Measurements from ENCODE around the gene PLEKHJ1. TPM values are rescaled to one million over a fixed set of nuclear protein-coding genes. Genes with fewer than 3 reads are reported as not detected.

The PLEKHJ1 gene
- total and polyA plus RNA-seq, 9 of the 15 experiments (the other 6 are each of a cell fraction or from before 2014, with no cell fraction given) = 1.5 to 188 (median 63.9) TPM

- TF ChIP-seq E2F4 (CRISPR knock-in tag; IDR thresholded peaks at IDR 0.05; ENCODE audit: low read depth) = no peak
- TF ChIP-seq NUFIP1 (IDR thresholded peaks at IDR 0.05; ENCODE audit: partially characterized antibody) = no peak
- no peak for TF ChIP-seq RBM25 (IDR thresholded peaks at IDR 0.05; ENCODE audit: low read depth, low read length, severe bottlenecking)
- TF ChIP-seq CCAR2 (IDR thresholded peaks at IDR 0.05; ENCODE audit: low read depth, low read length) = no peak
- no peak for TF ChIP-seq ETV5 (CRISPR knock-in tag; IDR thresholded peaks at IDR 0.05; ENCODE audit: low read depth)
- TF ChIP-seq SIX5 (IDR thresholded peaks at IDR 0.05; ENCODE audit: borderline replicate concordance in 1 of 2, insufficient read depth in 1 of 2, low read depth in 1 of 2, low read length in 2 of 2) = no peak
- TF ChIP-seq HMGN3 (IDR thresholded peaks at IDR 0.05; ENCODE audit: borderline replicate concordance, extremely low read depth, insufficient read length, low read depth, low read length) = peak; percentile 8
- TF ChIP-seq EGR1 (conservative IDR thresholded peaks at IDR 0.05) = no peak
- TF ChIP-seq, protein P1, sequence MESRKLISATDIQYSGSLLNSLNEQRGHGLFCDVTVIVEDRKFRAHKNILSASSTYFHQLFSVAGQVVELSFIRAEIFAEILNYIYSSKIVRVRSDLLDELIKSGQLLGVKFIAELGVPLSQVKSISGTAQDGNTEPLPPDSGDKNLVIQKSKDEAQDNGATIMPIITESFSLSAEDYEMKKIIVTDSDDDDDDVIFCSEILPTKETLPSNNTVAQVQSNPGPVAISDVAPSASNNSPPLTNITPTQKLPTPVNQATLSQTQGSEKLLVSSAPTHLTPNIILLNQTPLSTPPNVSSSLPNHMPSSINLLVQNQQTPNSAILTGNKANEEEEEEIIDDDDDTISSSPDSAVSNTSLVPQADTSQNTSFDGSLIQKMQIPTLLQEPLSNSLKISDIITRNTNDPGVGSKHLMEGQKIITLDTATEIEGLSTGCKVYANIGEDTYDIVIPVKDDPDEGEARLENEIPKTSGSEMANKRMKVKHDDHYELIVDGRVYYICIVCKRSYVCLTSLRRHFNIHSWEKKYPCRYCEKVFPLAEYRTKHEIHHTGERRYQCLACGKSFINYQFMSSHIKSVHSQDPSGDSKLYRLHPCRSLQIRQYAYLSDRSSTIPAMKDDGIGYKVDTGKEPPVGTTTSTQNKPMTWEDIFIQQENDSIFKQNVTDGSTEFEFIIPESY (CRISPR knock-in tag; IDR thresholded peaks at IDR 0.05) = peak; percentile 86
- no peak for TF ChIP-seq NRF1 (conservative IDR thresholded peaks at IDR 0.05 in 1 of 2, IDR thresholded peaks at IDR 0.05 in 1 of 2)
- no peak for TF ChIP-seq TAF1 (IDR thresholded peaks at IDR 0.05; ENCODE audit: control insufficient read depth, extremely low read depth, insufficient read depth, low read length, severe bottlenecking)
- TF ChIP-seq ZBTB26 (CRISPR knock-in tag; IDR thresholded peaks at IDR 0.05) = no peak
- no peak for TF ChIP-seq CBFB (CRISPR knock-in tag; IDR thresholded peaks at IDR 0.05)
- TF ChIP-seq, protein P2, sequence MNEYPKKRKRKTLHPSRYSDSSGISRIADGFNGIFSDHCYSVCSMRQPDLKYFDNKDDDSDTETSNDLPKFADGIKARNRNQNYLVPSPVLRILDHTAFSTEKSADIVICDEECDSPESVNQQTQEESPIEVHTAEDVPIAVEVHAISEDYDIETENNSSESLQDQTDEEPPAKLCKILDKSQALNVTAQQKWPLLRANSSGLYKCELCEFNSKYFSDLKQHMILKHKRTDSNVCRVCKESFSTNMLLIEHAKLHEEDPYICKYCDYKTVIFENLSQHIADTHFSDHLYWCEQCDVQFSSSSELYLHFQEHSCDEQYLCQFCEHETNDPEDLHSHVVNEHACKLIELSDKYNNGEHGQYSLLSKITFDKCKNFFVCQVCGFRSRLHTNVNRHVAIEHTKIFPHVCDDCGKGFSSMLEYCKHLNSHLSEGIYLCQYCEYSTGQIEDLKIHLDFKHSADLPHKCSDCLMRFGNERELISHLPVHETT (CRISPR knock-in tag; conservative IDR thresholded peaks at IDR 0.05 in 1 of 2, IDR thresholded peaks at IDR 0.05 in 1 of 2) = no peak
- TF ChIP-seq MBD2 (IDR thresholded peaks at IDR 0.05; ENCODE audit: borderline replicate concordance, low read depth) = no peak
- TF ChIP-seq BCL6 (CRISPR knock-in tag; IDR thresholded peaks at IDR 0.05) = no peak
- TF ChIP-seq, protein P3, sequence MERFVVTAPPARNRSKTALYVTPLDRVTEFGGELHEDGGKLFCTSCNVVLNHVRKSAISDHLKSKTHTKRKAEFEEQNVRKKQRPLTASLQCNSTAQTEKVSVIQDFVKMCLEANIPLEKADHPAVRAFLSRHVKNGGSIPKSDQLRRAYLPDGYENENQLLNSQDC (CRISPR knock-in tag; IDR thresholded peaks at IDR 0.05) = no peak
- TF ChIP-seq SMC3 (conservative IDR thresholded peaks at IDR 0.05; ENCODE audit: insufficient read depth, low read depth, low read length) = no peak
- peak; percentile 30 for TF ChIP-seq FIP1L1 (IDR thresholded peaks at IDR 0.05; ENCODE audit: low read depth, low read length, poor library complexity, severe bottlenecking)
- peak; percentile 69 for TF ChIP-seq POLR2G (IDR thresholded peaks at IDR 0.05; ENCODE audit: low read depth, low read length)
Observed at GRCh38 chr19:2275588-2276428, 39.7 kb upstream of the PLEKHJ1 start (continued).

Measured in K562 (cell line).